CD4-positive, alpha-beta T cell treated with Interleukin-15 for 4 hours (primary cell): ENCODE results near the gene CD200.
"Not testable (repeated sequence)": the region's sequence is repeated elsewhere in the genome, so short reads cannot be mapped to it uniquely, and the experiment has no call there.

ENCODE experiments used
- DNase-seq: peaks from one replicate; pipeline ENCODE4 v3.0.0-alpha.2; 2020; ENCODE audit warnings: low spot score

The CD200 gene

GRCh38 chr3:112360561-112360960 lies 27.6 kb downstream of the CD200 start:
- DNase-seq: no peak

GRCh38 chr3:112362221-112362620 lies 29.3 kb downstream of the CD200 start:
- DNase-seq: no peak

- no peak for DNase-seq
Observed at GRCh38 chr3:112364291-112364690, 31.3 kb downstream of the CD200 start.

- no peak for DNase-seq
Observed at GRCh38 chr3:112365035-112365434, 32.1 kb downstream of the CD200 start.

GRCh38 chr3:112365636-112366035 lies 32.7 kb downstream of the CD200 start:
- DNase-seq: no peak

GRCh38 chr3:112366522-112366921 lies 33.6 kb downstream of the CD200 start:
- no peak for DNase-seq

GRCh38 chr3:112371569-112371968 lies 38.6 kb downstream of the CD200 start:
- no peak for DNase-seq

GRCh38 chr3:112372396-112372795 lies 39.4 kb downstream of the CD200 start:
- DNase-seq: no peak

GRCh38 chr3:112373476-112373875 lies 40.5 kb downstream of the CD200 start:
- no peak for DNase-seq

- DNase-seq: no peak
Observed at GRCh38 chr3:112373924-112374323, 41.0 kb downstream of the CD200 start.

- DNase-seq: no peak
Observed at GRCh38 chr3:112374333-112374734, 41.4 kb downstream of the CD200 start.

- no peak for DNase-seq
Observed at GRCh38 chr3:112375117-112375516, 42.2 kb downstream of the CD200 start.

GRCh38 chr3:112376241-112376911 lies 43.4 kb downstream of the CD200 start:
- no peak for DNase-seq

GRCh38 chr3:112376992-112377391 lies 44.0 kb downstream of the CD200 start:
- DNase-seq: no peak

GRCh38 chr3:112377568-112378071 lies 44.7 kb downstream of the CD200 start:
- DNase-seq: no peak

GRCh38 chr3:112378347-112378746 lies 45.4 kb downstream of the CD200 start:
- not testable (repeated sequence) for DNase-seq

- DNase-seq: no peak
Observed at GRCh38 chr3:112379020-112379690, 46.2 kb downstream of the CD200 start.

GRCh38 chr3:112381673-112382542 lies 49.0 kb downstream of the CD200 start:
- DNase-seq: no peak

GRCh38 chr3:112382543-112383160 lies 49.7 kb downstream of the CD200 start:
- DNase-seq: no peak

- no peak for DNase-seq
Observed at GRCh38 chr3:112384769-112385168, 51.8 kb downstream of the CD200 start.

GRCh38 chr3:112388972-112389371 lies 56.0 kb downstream of the CD200 start:
- no peak for DNase-seq

- DNase-seq: no peak
Observed at GRCh38 chr3:112389961-112390360, 57.0 kb downstream of the CD200 start.
